Measurements from ENCODE around the gene ELMO1. TPM values are rescaled to one million over a fixed set of nuclear protein-coding genes. Genes with fewer than 3 reads are reported as not detected.

ELMO1 gene
- total and polyA plus RNA-seq, 2 experiments from 2014 or later = 6.5 to 24.9 TPM

GRCh38 chr7:37083311-37084096, 365.2 kb downstream of the ELMO1 start (continued):
- TF ChIP-seq CTCF (conservative IDR thresholded peaks at IDR 0.05; ENCODE audit: low read depth in 2 of 2) = no peak
- TF ChIP-seq REST (IDR thresholded peaks at IDR 0.05; ENCODE audit: unreplicated experiment) = no peak
- TF ChIP-seq EZH2phosphoT487 (IDR thresholded peaks at IDR 0.05; ENCODE audit: unreplicated experiment) = no peak
- no peak for TF ChIP-seq EZH2 (IDR thresholded peaks at IDR 0.05; ENCODE audit: low read depth, unreplicated experiment)
- TF ChIP-seq JUNB (IDR thresholded peaks at IDR 0.05; ENCODE audit: unreplicated experiment) = no peak
- TF ChIP-seq ETS1 (IDR thresholded peaks at IDR 0.05) = no peak
- TF ChIP-seq ZNF114 (CRISPR knock-in tag; IDR thresholded peaks at IDR 0.05) = no peak
- no peak for TF ChIP-seq NANOG (IDR thresholded peaks at IDR 0.05; ENCODE audit: borderline replicate concordance)
- TF ChIP-seq CREB1 (CRISPR knock-in tag; IDR thresholded peaks at IDR 0.05; ENCODE audit: low read depth) = no peak

GRCh38 chr7:37081436-37081835, 367.2 kb downstream of the ELMO1 start:
- H3K27me3 ChIP-seq (ENCODE audit: insufficient read depth) = no peaks in the 10 kb centered on the region
- peaks cover 2% of the 10 kb centered on the region for H3K27me3 Mint-ChIP-seq (ENCODE audit: insufficient read depth, low read depth, poor library complexity)
- H3K4me2 ChIP-seq = no peak overlapping the region
- no peaks in the 10 kb centered on the region for H3K4me1 ChIP-seq (ENCODE audit: insufficient read depth)
- peak overlapping the region; percentile 72; the same call in 1 of the 2 replicates for H3K27ac Mint-ChIP-seq
- H3K36me3 ChIP-seq (ENCODE audit: insufficient read depth) = no peaks in the 10 kb centered on the region
- H3K36me3 Mint-ChIP-seq (ENCODE audit: low read depth) = no peaks in the 10 kb centered on the region
- H3K27ac ChIP-seq (ENCODE audit: low read depth) = no peak overlapping the region
- no peaks in the 10 kb centered on the region for H3K79me2 ChIP-seq (replicated peaks; ENCODE audit: insufficient read depth)
- no peak overlapping the region for H2AFZ ChIP-seq
- peaks cover 7% of the 10 kb centered on the region; the same call in 2 of the 3 replicates for H3K4me1 Mint-ChIP-seq
- no peaks in the 10 kb centered on the region for H4K20me1 ChIP-seq (replicated peaks; ENCODE audit: insufficient read depth)
- H3K9me3 Mint-ChIP-seq = no peaks in the 10 kb centered on the region
- no peaks in the 10 kb centered on the region for H3K9me2 ChIP-seq (ENCODE audit: insufficient read depth)
- H3K4me3 Mint-ChIP-seq = no peak overlapping the region
- no peak overlapping the region for H3K4me3 ChIP-seq
- DNase-seq (ENCODE audit: low spot score) (no peak), ATAC-seq (no peak)
- H3F3A ChIP-seq (replicated peaks; ENCODE audit: low read depth) = no peaks in the 10 kb centered on the region
- no peak for TF ChIP-seq CTCF (conservative IDR thresholded peaks at IDR 0.05; ENCODE audit: low read depth in 2 of 2)

Data from GM23338 (cell line).